B cell (primary cell): ENCODE measurements around the gene ANO2. TPM values are rescaled to one million over a fixed set of nuclear protein-coding genes. Genes with fewer than 3 reads are reported as not detected.

Experiments used
- ATAC-seq: fragments of 200-7000 bp; cut with Tn5 transposase; one replicate; pipeline ENCODE4 v1.10.0; 2021; ENCODE audit warnings: low read depth, mild to moderate bottlenecking, moderate number of reproducible peaks, moderate library complexity
- CTCF ChIA-PET: fragments of 350-600 bp; sonication (Branson Sonifier 250); formaldehyde crosslinking; loops from one replicate; lab custom pipeline; 2021; ENCODE audit warnings: antibody characterized with exemption, inconsistent platforms; lab: Charles Lee
- POLR2A ChIA-PET: fragments of 350-600 bp; sonication (Branson Sonifier 250); formaldehyde crosslinking; loops from one replicate; lab custom pipeline; 2021; ENCODE audit warnings: antibody characterized with exemption; lab: Charles Lee
- DNase-seq: peaks from one replicate; pipeline ENCODE4 v3.0.0; 2013
- H2AFZ ChIP-seq: 2 replicates; pipeline ENCODE4 v1.6.1; 2012; ENCODE audit warnings: mild to moderate bottlenecking, low read depth, low read length; ENCODE audit not compliant: insufficient read depth, poor library complexity, severe bottlenecking
- H3K27ac ChIP-seq, 2 donors: 1 replicate in 1 of 2; 2 replicates in 1 of 2; pipeline ENCODE4 v1.5.1; 2012 to 2013; ENCODE audit warnings: low read length in 2 of 2, mild to moderate bottlenecking in 2 of 2, moderate library complexity in 1 of 2
- H3K27me3 ChIP-seq, 4 experiments: fragments of 200-600 bp in 1 of 4; sonication (generic) in 1 of 4; replicated peaks in 1 of 4; 1 replicate in 2 of 4; 2 replicates in 2 of 4; pipeline versions ENCODE4 v1.6.1 to v1.7.0; 2013 to 2016; ENCODE audit warnings: low read length in 3 of 4, mild to moderate bottlenecking in 2 of 4, mixed read lengths in 1 of 4, moderate library complexity in 1 of 4; ENCODE audit not compliant: insufficient read depth in 4 of 4, control insufficient read depth in 3 of 4; ENCODE audit errors: control extremely low read depth in 1 of 4
- H3K36me3 ChIP-seq, 2 experiments: replicated peaks in 1 of 2; 1 replicate in 1 of 2; 2 replicates in 1 of 2; pipeline versions ENCODE4 v1.6.1 to v1.7.1; 2013; ENCODE audit warnings: low read length in 1 of 2; ENCODE audit not compliant: insufficient read depth in 2 of 2, control insufficient read depth in 1 of 2; ENCODE audit errors: control extremely low read depth in 1 of 2, extremely low read depth in 1 of 2
- H3K4me1 ChIP-seq, 2 donors: fragments of 200-600 bp in 1 of 2; sonication (generic) in 1 of 2; 1 replicate in 1 of 2; 2 replicates in 1 of 2; pipeline versions ENCODE4 v1.5.1 to v1.6.1; 2013 to 2017; ENCODE audit warnings: low read length in 2 of 2; ENCODE audit not compliant: control insufficient read depth in 2 of 2, insufficient read depth in 2 of 2
- H3K4me2 ChIP-seq: replicated peaks from 2 replicates; pipeline ENCODE3; 2012; ENCODE audit warnings: mild to moderate bottlenecking, low read depth, low read length; ENCODE audit not compliant: poor library complexity, severe bottlenecking
- H3K4me3 ChIP-seq, 5 experiments: fragments of 200-600 bp in 1 of 5; sonication (generic) in 1 of 5; 1 replicate in 3 of 5; 2 replicates in 2 of 5; pipeline versions ENCODE4 v1.5.1 to v1.7.0; 2011 to 2016; ENCODE audit warnings: low read length in 4 of 5, mild to moderate bottlenecking in 4 of 5, low read depth in 2 of 5, control low read depth in 1 of 5, moderate library complexity in 1 of 5; ENCODE audit not compliant: insufficient read depth in 1 of 5; ENCODE audit errors: control extremely low read depth in 1 of 5, extremely low read depth in 1 of 5
- H3K79me2 ChIP-seq: fragments of 200-600 bp; sonication (generic); one replicate; pipeline ENCODE4 v1.6.0; 2016; ENCODE audit warnings: low read length; ENCODE audit not compliant: control insufficient read depth, insufficient read depth
- H3K9ac ChIP-seq: fragments of 200-600 bp; sonication (generic); 2 replicates; pipeline ENCODE4 v1.6.1; 2017; ENCODE audit warnings: mild to moderate bottlenecking, low read length, moderate library complexity
- H3K9me3 ChIP-seq, 3 donors: one replicate each; pipeline versions ENCODE4 v1.6.1 to v1.7.1; 2013; ENCODE audit warnings: low read length in 2 of 3; ENCODE audit not compliant: control insufficient read depth in 2 of 3, insufficient read depth in 1 of 3; ENCODE audit errors: control extremely low read depth in 1 of 3
- H4K20me1 ChIP-seq: 2 replicates; pipeline ENCODE4 v1.6.0; 2012; ENCODE audit warnings: mild to moderate bottlenecking, low read length; ENCODE audit not compliant: insufficient read depth, control insufficient read depth, poor library complexity, severe bottlenecking
- H3K27ac Mint-ChIP-seq: one replicate; pipeline ENCODE4 v1.8.0; 2021; ENCODE audit warnings: mixed read lengths
- H3K27me3 Mint-ChIP-seq: one replicate; pipeline ENCODE4 v1.8.0; 2021; ENCODE audit warnings: mixed read lengths
- H3K4me1 Mint-ChIP-seq: one replicate; pipeline ENCODE4 v1.8.0; 2021; ENCODE audit warnings: mixed read lengths
- H3K4me3 Mint-ChIP-seq: one replicate; pipeline ENCODE4 v1.8.0; 2021; ENCODE audit warnings: mixed read lengths
- H3K9me3 Mint-ChIP-seq: one replicate; pipeline ENCODE4 v1.8.0; 2022; ENCODE audit warnings: mixed read lengths; ENCODE audit not compliant: insufficient read depth
- CTCF ChIP-seq: fragments of 200-600 bp; IDR thresholded peaks from one replicate; pipeline ENCODE4 v1.8.0; 2022; ENCODE audit warnings: antibody characterized with exemption, mild to moderate bottlenecking
- EZH2 ChIP-seq: IDR thresholded peaks from 2 replicates; pipeline ENCODE4 v1.6.1; 2012; ENCODE audit warnings: borderline replicate concordance, low read depth, mild to moderate bottlenecking, moderate library complexity, low read length; ENCODE audit not compliant: insufficient read depth, poor library complexity, severe bottlenecking
- WGBS: methylation state at CpG from one replicate; pipeline ENCODE4 v1.1.5; 2013; ENCODE audit warnings: missing lambda C conversion rate; ENCODE audit not compliant: insufficient coverage; 5-methylcytosine and 5-hydroxymethylcytosine counted together
- intact Hi-C: fragments of 100-400 bp; cut with micrococcal nuclease; formaldehyde crosslinking; loops from one replicate; pipeline ENCODE4 v1.10.0; 2022
- polyA plus RNA-seq: library from polyadenylated mRNA; depleted of rRNA; stranded (reverse); fragments of >200 nt; gene quantifications from 2 replicates; pipeline ENCODE4 v1.2.3, GENCODE V29; 2012
- total RNA-seq, 2 donors: library from RNA; stranded (reverse); fragments of 120-200 nt in 1 of 2; gene quantifications; 1 replicate in 1 of 2; 2 replicates in 1 of 2; pipeline versions ENCODE4 v1.2.3 to v1.2.4, GENCODE V29; 2013 to 2022

The ANO2 gene
- total and polyA plus RNA-seq, 2 donors (not counting 1 experiment from before 2014, with no cell fraction given), result not detected

GRCh38 chr12:5521456-5522325 lies 423.4 kb downstream of the ANO2 start:
- Histone ChIP-seq H3K27ac (no peak overlapping the region), H3K27me3 (no peaks in the 10 kb centered on the region), H2AFZ (no peak overlapping the region), H3K9ac (no peak overlapping the region), H3K4me1 (no peaks in the 10 kb centered on the region), H4K20me1 (no peaks in the 10 kb centered on the region), H3K4me2 (no peak overlapping the region), H3K36me3 (no peaks in the 10 kb centered on the region), H3K79me2 (no peaks in the 10 kb centered on the region), H3K4me3 (no peak overlapping the region), H3K9me3 (no peaks in the 10 kb centered on the region)
- Mint-ChIP-seq H3K4me3 (no peak overlapping the region), H3K27ac (no peak overlapping the region), H3K27me3 (peaks cover 3% of the 10 kb centered on the region), H3K4me1 (no peaks in the 10 kb centered on the region), H3K9me3 (no peaks in the 10 kb centered on the region)
- ATAC-seq (no peak), DNase-seq (no peak)
- WGBS, result 90% methylated on average over 20 of the region's 20 CpGs
- ChIA-PET POLR2A (no interaction called here), CTCF (no interaction called here)
- TF ChIP-seq CTCF (no peak), EZH2 (no peak)
- intact Hi-C loops, result no loop called here

DNA sequence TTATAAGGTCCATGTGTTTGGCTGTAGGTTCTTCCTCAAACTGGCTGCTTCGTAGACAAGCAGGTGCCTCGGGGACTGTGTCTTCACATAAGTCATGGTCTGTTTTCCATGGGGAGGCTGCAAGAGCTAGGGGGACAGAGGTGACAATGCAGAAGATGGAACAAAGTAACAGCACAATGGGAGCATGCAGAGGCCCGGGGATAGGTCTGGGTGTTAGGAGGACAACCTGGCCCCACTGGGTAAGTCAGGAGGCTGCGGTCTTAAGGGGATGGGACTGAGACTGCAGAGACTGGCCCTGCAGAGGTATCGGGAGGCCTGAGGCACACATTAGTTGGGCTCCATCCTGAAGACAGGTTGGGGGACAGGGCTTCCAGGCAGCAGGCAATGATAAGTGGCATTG lies 424.2 kb downstream of the ANO2 start:
- no peak for TF ChIP-seq CTCF
- no peak for TF ChIP-seq EZH2
- H3K27ac ChIP-seq, result no peak overlapping the region
- H3K27me3 ChIP-seq, result no peaks in the 10 kb centered on the region
- no peak overlapping the region for H3K27ac Mint-ChIP-seq
- intact Hi-C loops, result no loop called here
- no peak for DNase-seq
- H3K27me3 Mint-ChIP-seq, result peaks cover 3% of the 10 kb centered on the region
- no peaks in the 10 kb centered on the region for H4K20me1 ChIP-seq
- no peaks in the 10 kb centered on the region for H3K36me3 ChIP-seq
- H3K9ac ChIP-seq, result no peak overlapping the region
- no peaks in the 10 kb centered on the region for H3K4me1 Mint-ChIP-seq
- no peak overlapping the region for H3K4me3 ChIP-seq
- no peak overlapping the region for H3K4me2 ChIP-seq
- H3K4me3 Mint-ChIP-seq, result no peak overlapping the region
- H3K4me1 ChIP-seq, result no peaks in the 10 kb centered on the region
- H3K9me3 ChIP-seq, result no peaks in the 10 kb centered on the region
- H3K9me3 Mint-ChIP-seq, result no peaks in the 10 kb centered on the region
- no peak overlapping the region for H2AFZ ChIP-seq
- CTCF ChIA-PET, result no interaction called here
- H3K79me2 ChIP-seq, result no peaks in the 10 kb centered on the region
- 88% methylated on average over 5 of the region's 5 CpGs for whole genome bisulfite sequencing
- POLR2A ChIA-PET, result no interaction called here
- no peak for ATAC-seq
